GM18517 (cell line): ENCODE results near the gene CCDC201.
"Not testable (repeated sequence)": the region's sequence is repeated elsewhere in the genome, so short reads cannot be mapped to it uniquely, and the experiment has no call there.

Source experiments
- ATAC-seq: cut with Tn5 transposase; IDR thresholded peaks from one replicate; pipeline ENCODE4 v1.9.1; 2021; ENCODE audit warnings: mild to moderate bottlenecking, moderate library complexity; ENCODE audit not compliant: unreplicated experiment

The CCDC201 gene

DNA sequence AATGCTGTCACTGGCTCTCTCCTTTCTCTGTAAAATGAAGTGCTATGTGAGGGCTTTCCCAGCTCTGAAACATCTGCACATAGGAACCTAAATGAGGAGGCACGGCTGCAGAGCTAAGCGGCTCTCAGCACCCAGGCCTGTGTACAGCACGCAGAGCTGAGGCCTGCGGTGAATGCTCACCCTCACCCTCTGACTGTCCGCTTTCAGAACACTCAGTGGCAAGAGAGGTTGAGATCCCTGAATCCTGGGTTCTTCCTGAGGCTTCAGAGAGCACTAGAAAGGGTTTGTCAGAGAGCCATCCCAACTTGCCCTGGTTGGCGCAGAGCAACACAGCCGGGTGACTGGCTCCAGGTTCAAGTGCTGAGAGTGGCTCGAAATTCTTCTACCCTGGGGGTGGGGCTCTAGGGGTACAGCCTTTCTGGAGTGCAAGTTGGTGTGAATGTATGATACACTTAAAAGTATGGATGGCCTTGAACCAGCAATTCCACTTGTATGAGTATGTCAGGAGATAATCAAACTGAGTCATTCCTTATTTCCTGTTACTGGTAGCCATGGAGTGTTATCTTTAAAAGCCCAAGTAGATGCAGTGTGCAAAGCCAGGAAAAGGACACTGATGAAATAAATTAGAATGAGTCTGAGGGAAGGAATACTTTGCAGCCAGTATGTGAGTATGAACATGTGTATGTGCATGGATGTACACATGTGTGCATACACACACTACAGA lies 1.7 kb upstream of the CCDC201 start:
- no peak for ATAC-seq

DNA sequence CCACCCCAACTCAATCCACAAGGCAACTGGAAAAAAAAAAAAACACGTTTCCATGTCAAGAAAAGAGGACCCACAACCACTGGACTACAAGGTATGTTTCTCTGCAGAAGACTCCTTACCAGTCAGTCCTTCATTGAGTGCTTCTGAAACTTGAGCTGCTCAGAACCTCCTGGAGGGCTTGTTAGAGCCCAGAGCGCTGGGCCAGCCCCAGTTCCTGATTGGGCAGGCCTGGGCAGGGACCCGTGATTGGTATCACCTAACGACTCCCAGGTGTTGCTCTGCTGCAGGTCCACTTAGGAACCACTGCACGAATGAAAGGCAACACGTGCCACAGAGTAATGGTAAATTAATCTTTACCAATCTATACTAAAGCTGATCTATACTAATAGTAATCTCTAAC lies 473 bp upstream of the CCDC201 start:
- no peak for ATAC-seq

DNA sequence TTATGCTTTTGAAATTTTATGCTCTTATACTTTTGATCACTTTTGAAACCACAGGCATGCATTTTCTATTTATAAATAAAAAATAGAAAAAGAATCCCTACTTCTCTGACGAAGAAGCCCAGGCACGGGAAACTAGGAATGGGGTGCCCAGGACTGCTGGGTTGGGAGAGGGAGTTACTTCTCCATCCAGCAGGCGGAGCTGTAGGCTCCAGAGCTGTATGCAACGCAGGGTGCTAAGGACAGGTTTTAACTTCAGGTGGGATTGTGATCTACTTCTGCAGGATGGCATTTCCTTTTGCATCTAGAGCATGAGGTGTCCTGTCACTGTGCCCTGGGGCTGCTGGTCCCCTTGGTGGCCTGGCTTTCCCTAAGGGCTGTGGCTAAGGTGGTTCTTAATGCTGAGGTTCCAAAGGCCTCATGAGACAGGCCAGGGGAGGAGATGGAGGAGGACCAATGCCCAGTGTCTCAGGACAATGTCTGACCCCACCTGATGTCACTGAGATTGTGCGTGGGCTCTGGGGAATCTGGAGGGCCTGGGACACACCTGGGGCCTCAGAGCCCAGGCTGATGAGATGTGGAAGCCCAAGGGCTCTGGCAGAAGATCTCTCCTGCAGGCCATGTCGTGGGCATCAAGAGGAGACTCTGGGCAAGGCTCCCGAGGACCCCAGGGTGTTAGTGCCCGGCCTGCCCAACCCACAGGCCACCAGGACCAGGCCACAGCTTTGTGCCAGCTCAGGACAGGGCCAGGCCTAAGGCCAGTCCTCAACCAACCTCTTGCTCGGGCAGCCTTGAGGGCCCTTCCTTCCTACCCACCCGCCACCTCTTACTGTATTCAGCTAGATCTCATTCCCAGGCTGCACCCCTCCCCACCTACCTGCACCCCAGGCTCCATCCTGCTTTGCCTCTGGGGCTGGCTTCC lies 507 bp downstream of the CCDC201 start:
- no peak for ATAC-seq

DNA sequence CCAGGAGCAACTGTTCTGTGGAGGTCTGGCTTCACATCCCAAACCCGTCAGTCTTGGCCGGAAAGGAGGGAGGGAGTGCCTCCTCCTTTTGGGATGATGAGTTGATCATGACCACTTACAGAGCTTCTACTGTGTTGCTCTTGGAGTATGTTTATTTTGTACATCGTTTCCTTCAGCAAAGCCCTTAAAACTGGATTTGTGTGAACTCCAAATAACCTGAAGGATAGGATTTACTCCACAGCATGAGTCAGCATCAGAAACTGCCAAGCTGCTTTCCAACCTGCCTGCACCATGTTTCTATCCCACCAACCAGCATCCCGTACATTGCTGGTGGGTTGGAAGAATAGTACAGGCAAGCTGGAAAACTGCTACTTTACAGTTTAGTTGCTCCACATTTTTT lies 3.5 kb downstream of the CCDC201 start:
- no peak for ATAC-seq

DNA sequence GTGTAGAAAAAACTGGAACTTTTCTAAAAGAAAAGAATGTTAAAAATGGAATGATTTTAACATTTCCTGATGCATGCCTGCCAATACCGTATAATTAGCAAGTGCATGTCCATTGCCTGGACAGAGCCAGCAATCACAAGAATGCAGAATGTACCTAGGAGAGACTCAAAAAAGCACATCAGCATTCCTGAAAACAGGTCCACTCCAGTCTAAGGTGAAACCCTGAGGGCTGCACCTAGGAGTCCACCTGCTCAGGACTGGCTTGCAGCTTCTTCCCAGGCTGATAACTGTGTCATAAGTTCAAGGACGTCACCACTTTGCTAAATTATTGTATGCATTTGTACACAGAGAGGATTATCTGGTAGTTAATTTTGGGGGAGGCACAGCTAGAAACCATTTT lies 5.4 kb downstream of the CCDC201 start:
- no peak for ATAC-seq

DNA sequence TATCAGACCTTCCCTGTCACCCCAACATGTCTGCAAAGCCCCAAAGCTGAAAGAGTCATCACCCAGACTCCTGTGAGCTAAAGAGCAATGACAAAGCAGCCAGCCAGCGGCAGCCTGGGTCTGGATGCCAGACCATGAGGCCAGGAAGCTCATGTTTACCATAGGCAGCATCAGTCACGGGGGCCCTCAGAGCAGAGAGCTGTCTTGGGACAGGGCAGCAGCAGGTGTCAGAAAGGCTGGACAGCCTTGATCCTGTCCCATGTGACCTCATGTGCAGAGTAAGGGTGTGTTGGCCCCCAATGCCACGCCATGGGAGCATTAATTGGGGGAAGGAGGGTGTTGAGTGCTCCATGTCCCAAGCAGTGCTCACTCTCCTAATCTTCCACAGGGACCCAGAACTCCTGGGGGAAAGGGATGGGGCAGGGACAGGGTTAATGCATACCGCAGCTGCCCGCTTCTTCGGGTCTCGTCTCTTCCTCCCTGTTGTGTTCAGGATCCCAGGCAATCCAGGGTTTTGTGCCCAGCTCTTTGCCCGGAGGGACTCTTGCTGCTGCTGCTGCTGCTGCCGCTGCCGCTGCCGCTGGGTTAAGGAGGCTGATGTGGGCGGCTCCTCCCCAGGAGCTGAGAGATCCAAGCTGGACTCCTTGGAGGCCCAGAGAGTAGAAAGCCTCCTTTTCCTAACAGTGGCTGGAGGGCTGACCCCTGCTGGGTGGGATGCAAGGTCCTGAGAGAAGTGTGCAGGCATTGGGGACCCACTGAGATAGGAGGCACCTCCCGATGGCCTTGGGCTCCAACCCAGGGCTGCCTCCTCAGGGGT lies 7.1 kb downstream of the CCDC201 start:
- no peak for ATAC-seq

DNA sequence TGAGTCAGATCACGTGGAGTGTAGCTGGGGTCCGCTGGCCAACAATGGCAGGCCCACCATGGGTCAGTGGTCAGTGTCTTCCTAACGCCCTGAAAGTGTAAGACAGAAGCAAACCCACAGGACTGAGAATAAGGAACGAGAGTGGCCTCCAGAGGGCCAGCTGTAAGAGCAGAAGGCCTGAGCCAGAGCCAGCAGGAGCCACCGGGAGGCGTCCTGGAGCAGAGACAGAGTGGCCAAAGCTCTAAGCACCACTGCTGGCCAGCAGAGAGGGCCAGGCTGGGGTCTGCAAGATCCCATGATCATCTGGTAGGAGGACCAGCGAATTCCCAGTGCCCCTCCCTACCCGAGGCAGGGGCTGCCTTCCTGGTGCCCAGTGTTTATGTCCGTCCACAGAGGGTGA lies 9.2 kb downstream of the CCDC201 start:
- no peak for ATAC-seq

DNA sequence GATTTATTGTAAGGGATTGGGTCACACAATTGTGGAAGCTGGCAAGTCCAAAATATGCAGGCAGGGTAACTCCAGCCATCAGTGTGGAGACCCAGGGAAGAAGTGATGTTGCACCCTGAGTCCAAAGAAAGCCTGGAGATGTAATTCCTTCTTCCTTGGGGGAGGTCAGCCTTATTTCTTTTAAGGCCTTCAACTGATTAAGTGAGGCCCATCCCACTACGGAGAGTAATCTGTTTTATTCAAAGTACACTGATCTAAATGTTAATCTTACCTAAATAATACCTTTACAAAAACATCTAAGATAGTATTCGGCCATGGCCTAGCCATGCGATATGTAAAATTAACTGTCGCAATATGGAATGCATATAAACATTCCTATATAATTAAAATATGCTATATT lies 16.0 kb downstream of the CCDC201 start:
- not testable (repeated sequence) for ATAC-seq

DNA sequence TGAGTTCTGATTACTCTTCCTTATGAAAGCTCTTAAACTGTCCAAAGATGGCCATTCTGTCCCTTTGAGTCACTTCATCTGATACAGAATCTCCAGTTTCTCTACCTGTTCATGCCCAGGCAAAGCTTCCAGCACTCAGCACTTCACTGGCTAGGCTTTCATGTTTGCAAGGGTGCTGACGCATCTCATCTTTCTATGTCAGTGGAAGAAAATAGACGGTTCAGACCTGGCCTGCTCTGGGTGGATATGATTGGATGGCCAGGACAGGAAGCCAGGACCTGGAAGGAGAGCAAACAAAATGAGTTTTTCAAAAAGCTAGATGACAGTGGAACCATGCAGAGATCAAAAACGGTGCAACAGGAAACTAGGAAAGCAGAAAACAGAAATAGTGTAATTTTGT lies 17.2 kb downstream of the CCDC201 start:
- ATAC-seq, result not testable (repeated sequence)

DNA sequence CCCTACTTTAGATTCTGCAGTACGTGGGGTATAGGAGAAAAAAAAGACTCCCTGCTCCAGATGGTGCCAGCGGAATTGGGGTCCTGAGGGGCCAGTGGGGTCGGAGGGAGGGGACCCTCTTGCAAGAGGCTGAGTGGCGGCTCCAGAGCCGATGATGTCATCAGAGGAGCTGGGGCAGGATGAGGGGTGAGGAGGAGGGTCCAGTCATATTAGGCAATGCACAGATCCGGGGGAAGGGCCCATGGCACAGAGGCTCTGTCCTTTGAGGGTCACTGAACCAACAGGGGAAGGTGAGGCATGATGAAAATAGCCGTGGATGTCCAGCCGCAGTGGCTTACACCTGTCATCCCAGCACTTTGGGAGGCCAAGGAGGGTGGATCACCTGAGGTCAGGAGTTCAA lies 19.4 kb downstream of the CCDC201 start:
- not testable (repeated sequence) for ATAC-seq

DNA sequence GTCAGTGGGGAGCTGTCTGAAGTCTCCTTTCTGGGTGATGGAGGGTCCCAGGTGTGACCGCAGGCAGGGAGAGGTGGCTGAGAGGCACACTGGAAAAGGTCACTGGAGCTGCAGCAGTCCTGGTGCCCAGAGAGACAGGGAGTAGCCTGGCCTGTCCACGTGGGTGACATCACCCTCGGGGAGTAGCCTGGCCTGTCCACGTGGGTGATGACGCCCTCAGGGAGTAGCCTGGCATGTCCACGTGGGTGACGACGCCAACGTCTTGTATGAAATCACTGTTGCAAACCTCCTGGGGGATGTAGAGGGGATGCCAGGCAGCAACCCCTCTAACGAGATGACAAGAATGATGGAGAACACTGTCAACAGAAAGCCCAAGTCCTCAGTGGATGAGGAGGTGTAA lies 19.9 kb downstream of the CCDC201 start:
- ATAC-seq, result not testable (repeated sequence)

DNA sequence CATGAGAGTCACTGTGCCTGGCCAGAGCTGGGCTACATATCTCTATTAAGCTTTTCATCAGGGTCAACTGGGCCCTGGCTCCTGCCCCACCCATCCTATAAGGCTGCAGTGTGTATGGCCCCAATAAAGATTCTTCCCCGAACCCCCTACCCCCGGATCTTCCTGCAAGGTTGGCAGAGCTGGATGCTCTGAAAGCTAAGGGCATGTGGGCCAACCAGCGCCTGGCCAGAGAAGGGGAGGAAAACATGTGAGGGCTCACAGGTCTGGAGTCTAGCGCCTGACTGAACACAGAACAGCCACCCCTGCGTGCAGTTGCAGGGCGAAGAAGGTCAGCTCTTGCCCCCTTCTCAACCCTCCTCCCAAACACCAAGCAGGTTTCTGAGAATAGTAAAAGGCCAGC lies 24.1 kb downstream of the CCDC201 start:
- ATAC-seq, result not testable (repeated sequence)

DNA sequence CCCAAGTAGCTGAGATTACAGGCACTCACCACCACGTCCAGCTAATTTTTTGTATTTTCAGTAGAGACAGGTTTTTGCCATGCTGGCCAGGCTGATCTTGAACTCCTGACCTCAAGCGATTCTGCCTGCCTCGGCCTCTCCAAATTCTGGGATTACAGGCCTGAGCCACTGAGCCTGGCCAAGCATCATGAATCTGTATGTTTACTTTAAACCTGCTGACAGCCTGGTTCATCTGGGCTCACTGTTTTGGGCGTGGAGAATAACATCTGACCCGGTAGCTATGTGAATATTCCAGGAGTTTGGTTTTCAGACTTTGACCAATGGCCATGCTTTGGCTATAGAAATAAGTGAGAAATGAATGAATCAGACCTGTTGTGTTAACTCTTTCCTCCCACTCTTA lies 26.3 kb downstream of the CCDC201 start:
- not testable (repeated sequence) for ATAC-seq

DNA sequence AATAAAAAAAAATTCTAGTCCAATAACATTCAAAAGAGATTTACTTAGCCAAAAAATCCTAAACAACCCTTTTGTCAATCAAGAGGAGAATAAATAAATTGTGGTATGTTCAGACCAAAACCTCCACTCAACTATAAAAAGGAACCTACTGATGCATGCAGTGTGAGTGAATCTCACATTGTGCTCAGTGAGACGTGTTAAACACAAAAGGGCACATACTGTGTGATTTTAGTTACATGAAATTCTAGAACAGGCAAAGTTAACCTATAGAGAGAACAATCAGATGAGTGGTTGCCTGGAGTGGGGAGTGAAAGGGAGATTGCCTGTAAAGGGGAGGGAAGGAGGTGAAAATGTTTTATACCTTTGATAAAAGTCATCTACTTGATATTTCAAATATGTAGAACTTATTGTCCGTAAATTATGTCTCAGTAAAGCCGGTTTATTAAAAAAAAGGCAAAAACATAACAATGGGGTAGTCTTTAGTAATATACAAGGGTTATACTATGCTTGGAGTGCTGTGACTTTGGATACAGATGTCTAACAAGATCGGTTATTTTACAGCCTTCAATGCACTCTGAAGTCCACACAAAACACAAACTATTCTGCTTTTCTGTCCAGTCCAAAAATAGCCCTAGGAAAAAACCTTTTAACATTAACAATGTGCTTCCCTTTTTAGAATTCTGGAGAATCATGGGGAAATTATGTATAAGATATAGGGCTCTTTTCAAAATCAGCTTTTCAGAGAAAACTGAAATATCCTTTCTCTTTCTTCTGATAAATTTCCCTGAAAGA lies 30.8 kb downstream of the CCDC201 start:
- not testable (repeated sequence) for ATAC-seq

DNA sequence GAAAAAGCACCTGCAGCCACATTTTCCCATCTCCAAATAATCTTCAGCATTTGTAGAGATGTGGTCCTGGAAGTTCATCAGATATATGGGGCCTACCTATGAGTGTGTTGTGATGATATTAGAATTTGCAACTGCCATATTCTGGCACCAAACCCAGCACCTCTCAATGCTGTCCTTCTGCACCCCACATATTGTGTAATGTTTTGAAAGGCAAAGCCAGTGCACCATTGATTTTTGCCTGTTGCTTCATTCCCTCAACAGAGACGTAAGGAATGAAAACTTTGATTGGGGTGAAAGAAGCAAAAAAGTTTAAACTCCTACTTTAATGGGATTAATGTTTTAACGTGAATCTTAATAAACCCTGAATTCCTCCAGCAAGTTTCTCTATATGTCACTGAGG lies 34.0 kb downstream of the CCDC201 start:
- not testable (repeated sequence) for ATAC-seq

DNA sequence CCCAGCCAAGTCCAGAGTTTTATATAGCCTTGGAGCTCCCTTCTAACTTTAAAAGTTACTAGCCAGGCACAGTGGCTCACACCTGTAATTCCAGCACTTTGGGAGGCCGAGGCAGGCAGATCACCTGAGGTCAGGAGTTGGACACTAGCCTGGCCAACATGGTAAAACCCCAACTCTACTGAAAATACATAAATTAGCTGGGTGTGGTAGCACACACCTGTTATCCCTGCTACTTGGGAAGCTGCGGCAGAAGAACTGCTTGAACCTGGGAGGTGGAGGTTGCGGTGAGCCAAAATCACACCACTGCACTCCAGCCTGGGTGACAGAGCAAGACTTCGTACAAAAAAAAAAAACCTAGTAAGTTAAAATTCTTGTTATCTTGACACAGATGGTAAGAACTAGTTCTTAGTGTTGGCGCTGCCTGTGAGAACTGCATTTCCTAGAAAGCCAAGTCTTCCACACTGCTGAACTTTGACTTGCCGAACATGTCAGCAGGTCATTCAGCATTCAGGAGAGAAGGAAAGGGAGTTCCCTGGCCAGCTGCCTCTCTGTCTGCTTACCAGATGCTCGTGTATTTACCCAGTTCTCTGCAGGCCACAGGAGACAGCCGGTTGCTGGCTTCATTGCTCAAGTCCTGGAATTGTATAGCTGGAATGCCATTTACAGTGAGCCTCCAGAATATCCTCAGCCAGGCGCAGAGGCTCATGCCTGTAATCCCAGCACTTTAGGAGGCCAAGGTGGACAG lies 40.3 kb downstream of the CCDC201 start:
- ATAC-seq, result not testable (repeated sequence)

DNA sequence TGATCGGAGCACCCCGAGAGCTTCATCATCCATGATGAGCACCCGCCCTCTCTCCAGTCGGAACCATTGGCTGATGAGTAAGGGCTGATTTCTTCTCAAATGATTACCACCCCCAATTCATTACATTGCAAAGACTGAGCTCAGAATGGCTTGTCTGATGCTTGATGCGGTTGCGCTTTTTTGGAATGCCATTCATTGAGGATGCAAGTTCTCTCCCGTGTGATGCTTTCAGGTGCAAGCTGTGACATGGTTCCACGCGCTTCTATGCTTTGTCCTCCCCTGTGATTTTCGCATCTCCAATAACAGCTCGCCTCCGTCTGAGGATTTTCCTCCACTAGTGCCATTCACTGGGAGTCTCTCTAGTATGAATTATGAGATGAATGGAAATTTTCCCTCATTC lies 43.0 kb downstream of the CCDC201 start:
- not testable (repeated sequence) for ATAC-seq

DNA sequence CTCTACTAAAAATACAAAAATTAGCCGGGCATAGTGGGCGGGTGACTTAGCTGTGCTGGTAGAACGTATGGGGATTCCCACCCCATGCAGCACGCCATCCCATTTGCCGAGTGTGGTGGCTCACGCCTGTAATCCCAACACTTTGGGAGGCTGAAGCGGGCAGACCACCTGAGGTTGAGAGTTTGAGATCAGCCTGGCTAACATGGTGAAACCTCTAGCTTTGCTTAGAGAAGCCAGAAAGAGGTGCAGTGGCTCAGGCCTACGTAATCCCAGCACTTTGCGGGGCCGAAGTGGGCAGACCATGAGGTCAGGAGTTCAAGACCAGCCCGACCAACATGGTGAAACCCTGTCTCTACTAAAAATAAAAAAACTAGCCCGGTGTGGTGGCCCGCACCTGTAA lies 45.2 kb downstream of the CCDC201 start:
- ATAC-seq, result not testable (repeated sequence)

DNA sequence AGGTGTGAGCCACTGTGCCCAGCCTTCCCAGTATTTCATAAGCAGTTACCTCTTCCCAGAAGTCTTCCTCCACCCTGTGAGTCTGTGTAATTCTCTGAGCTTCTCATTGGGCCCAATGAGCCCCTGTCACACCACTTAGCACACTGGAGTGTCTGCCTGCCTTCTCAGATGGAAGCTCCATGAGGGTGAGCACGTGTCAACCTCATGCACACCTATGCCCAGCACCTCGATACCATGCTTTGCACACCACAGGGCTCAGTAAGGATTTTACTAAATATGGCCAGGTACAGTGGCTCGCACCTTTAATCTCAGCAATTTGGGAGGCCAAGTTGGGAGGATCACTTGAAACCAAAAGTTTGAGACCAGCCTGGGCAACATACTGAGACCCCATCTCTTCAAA lies 46.3 kb downstream of the CCDC201 start:
- ATAC-seq, result not testable (repeated sequence)

DNA sequence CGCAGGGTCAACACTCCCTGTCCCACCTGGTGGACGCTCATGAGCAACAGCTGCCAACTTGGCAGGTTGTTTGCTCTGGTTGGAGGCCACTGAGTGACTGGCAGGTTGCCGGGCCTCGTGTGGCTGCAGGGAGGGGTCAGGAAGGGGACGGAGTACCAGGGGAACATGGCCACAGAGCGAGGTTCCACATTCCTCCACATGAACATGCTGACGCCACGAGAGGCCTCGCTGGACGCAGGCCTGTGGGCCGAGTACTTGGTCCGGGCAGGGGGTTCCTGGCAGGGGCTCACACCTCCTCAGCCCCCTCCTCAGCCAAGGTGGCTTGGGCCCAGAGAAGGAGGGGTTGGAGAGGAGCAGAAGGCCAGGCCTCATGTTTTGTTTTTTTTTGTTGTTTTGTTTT lies 54.1 kb downstream of the CCDC201 start:
- not testable (repeated sequence) for ATAC-seq
